HUES64 (cell line): ENCODE measurements around the gene SETD2.
"Not testable (repeated sequence)": the region's sequence is repeated elsewhere in the genome, so short reads cannot be mapped to it uniquely, and the experiment has no call there.

Experiments used
- H3K27ac ChIP-seq: 2 replicates; pipeline ENCODE4 v1.7.0; 2013; ENCODE audit warnings: low read depth, low read length, inconsistent platforms
- H3K27me3 ChIP-seq: 2 replicates; pipeline ENCODE4 v1.6.1; 2013; ENCODE audit warnings: mild to moderate bottlenecking, low read length; ENCODE audit not compliant: insufficient read depth
- H3K36me3 ChIP-seq: 2 replicates; pipeline ENCODE4 v1.6.1; 2013; ENCODE audit warnings: mild to moderate bottlenecking, low read length; ENCODE audit not compliant: insufficient read depth
- H3K4me1 ChIP-seq: 2 replicates; pipeline ENCODE4 v1.6.1; 2013; ENCODE audit warnings: mild to moderate bottlenecking, low read length, moderate library complexity; ENCODE audit not compliant: insufficient read depth
- H3K4me3 ChIP-seq: 2 replicates; pipeline ENCODE4 v1.5.1; 2013; ENCODE audit warnings: mild to moderate bottlenecking, low read length, moderate library complexity
- H3K9ac ChIP-seq: 2 replicates; pipeline ENCODE4 v1.6.1; 2013; ENCODE audit warnings: mild to moderate bottlenecking, low read depth, low read length
- H3K9me3 ChIP-seq: 2 replicates; pipeline ENCODE4 v1.6.1; 2013; ENCODE audit warnings: low read depth, low read length; ENCODE audit not compliant: insufficient read depth
- WGBS: fragments of 150-250, 120-280 bp; methylation state at CpG from one replicate; pipeline ENCODE4 v1.1.7; 2013; ENCODE audit warnings: missing lambda C conversion rate; 5-methylcytosine and 5-hydroxymethylcytosine counted together

The SETD2 gene

DNA sequence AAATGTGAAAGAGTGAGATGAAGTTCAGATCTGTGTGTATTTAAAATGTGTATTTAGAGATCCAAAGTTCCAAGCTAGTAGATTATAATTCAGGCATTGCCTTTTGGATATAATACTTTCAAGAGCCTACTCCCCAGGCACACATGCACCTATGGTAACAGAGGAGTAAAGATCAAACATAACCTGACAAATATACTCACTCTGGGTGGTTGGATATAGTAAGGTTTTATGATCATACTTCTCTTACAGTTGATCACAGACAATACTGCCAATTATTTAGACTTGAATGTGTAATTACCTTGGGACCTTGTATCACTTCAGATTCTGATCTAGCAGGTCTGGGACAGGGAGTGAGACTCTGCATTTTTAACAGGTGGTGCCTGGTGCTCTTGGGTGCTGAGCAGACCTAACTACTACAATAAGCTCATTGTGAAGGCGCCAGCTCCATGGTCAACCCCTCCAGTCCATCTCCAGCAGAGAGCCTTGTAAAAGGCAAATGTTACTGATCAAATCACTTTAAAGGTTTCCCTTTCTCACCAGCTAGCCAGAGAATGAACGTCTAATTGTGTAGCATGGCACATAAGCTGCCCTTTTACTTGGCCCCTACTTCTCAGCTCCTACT is 128.9 kb downstream of the SETD2 start:
- H3K27me3 ChIP-seq: no peaks in the 10 kb centered on the region
- no peak overlapping the region for H3K9ac ChIP-seq
- H3K4me1 ChIP-seq: no peaks in the 10 kb centered on the region
- no peak overlapping the region for H3K27ac ChIP-seq
- peaks cover 76% of the 10 kb centered on the region for H3K36me3 ChIP-seq
- H3K4me3 ChIP-seq: no peak overlapping the region
- H3K9me3 ChIP-seq: no peaks in the 10 kb centered on the region
- WGBS: 93% methylated on average over 2 of the region's 2 CpGs

DNA sequence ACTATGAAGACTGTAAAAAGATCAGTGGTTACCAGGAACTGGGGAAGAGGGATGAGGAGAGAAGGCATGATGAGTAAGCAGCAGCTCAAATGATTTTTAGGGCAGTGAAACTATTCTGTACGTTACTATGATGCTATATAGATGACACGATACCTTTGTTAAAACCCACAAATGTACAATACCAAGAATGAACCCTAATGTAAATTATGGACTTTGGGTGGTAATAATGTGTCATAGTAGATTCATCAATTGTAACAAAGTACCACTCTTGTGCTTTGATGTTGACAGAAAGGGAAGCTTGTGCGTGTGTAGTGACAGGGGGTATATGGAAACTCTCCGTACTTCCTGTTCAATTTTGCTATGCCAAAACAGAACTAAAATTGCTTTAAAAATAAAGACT is 132.9 kb downstream of the SETD2 start:
- WGBS: 82% methylated on average over 2 of the region's 4 CpGs
- H3K4me3 ChIP-seq, H3K4me1 ChIP-seq, H3K27me3 ChIP-seq, H3K9ac ChIP-seq, H3K9me3 ChIP-seq, H3K27ac ChIP-seq: not testable (repeated sequence)
- peaks cover 45% of the 10 kb centered on the region for H3K36me3 ChIP-seq

DNA sequence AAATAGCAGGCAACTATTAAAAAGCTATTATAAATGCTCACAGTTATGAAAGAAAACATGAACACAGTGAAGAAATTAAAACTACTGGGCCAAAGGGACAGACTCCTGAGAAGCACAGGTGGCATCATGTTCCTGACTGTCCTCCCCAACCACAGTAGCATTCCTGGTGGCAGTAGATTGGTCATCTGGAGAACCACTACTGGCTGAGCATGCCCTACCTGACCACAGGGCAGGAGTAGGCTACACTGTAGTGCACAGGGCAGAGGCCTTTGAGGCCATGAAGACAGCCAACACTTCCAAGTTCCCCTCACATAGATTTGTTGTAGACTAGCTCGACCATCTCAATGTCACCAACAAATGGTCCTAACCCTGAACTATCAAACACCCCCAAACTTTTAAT is 135.2 kb downstream of the SETD2 start:
- no peaks in the 10 kb centered on the region for H3K9me3 ChIP-seq
- H3K4me1 ChIP-seq: peaks cover 10% of the 10 kb centered on the region
- H3K27me3 ChIP-seq: no peaks in the 10 kb centered on the region
- H3K9ac ChIP-seq: no peak overlapping the region
- no peak overlapping the region; the same call in 1 of the 2 replicates for H3K27ac ChIP-seq
- H3K4me3 ChIP-seq: no peak overlapping the region
- 95% methylated on average over 1 of the region's 1 CpG for WGBS
- H3K36me3 ChIP-seq: peaks cover 22% of the 10 kb centered on the region

DNA sequence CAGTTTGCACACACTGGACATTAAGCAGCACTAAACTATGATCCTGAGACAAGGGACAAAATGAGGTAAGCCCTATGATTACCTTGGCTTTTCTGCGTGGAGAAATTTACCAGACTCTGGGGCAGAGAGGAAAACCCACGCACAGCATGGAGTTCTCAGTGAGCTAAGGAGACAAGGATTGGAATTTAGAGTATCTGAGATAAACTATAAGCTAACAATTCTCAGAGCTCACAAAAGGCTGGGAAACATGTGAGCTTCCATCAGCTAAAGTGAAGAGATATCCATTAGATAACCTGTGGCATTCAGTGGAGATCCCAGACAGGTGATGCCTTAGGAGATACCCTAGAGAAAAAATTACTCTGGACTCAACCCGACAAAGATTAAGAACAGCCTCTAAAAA is 135.8 kb downstream of the SETD2 start:
- WGBS: 97% methylated on average over 3 of the region's 3 CpGs
- no peak overlapping the region for H3K9ac ChIP-seq
- peaks cover 19% of the 10 kb centered on the region for H3K36me3 ChIP-seq
- no peak overlapping the region for H3K4me3 ChIP-seq
- H3K4me1 ChIP-seq: peaks cover 10% of the 10 kb centered on the region
- no peak overlapping the region for H3K27ac ChIP-seq
- H3K27me3 ChIP-seq: no peaks in the 10 kb centered on the region
- no peaks in the 10 kb centered on the region for H3K9me3 ChIP-seq

DNA sequence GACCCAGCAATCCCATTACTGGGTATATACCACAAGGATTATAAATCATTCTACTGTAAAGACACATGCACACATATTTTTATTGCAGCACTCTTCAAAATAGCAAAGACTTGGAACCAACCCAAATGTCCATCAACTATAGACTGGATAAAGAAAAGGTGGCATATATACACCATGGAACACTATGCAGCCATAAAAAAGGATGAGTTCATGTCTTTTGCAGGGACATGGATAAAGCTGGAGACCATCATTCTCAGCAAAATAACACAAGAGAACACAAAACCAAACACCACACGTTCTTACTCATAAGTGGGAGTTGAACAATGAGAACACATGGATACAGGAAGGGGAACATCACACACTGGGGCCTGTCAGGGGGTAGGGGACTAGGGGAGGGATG is 137.5 kb downstream of the SETD2 start:
- H3K4me3 ChIP-seq, H3K9me3 ChIP-seq, H3K9ac ChIP-seq, H3K27ac ChIP-seq, H3K4me1 ChIP-seq, H3K27me3 ChIP-seq: not testable (repeated sequence)
- peaks cover 10% of the 10 kb centered on the region for H3K36me3 ChIP-seq
- no CpG with 5 or more reads among the region's 1 CpG for WGBS

DNA sequence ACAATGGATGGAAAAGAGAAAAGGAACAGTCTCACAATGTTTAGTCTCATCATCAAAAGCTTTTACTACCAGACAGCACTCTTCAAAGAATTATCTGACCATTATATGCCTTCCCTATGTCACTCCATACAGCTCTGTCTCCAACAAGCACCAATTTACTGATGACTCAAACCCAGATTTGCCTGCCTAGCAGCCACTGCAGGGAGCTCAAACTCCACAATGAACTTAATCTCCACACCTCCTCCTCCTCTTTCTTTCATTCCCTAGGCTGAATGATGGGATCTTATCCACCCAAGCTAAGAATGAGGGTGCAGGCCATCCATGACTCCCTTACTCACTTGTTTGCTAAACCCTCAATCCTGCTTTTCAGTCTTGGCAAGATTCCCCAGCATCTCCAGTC is 139.0 kb downstream of the SETD2 start:
- no peaks in the 10 kb centered on the region for H3K27me3 ChIP-seq
- H3K36me3 ChIP-seq: peaks cover 3% of the 10 kb centered on the region; the same call in 1 of the 2 replicates
- no peak overlapping the region for H3K27ac ChIP-seq
- no peak overlapping the region for H3K9ac ChIP-seq
- peaks cover 10% of the 10 kb centered on the region for H3K4me1 ChIP-seq
- no peaks in the 10 kb centered on the region for H3K9me3 ChIP-seq
- H3K4me3 ChIP-seq: no peak overlapping the region

DNA sequence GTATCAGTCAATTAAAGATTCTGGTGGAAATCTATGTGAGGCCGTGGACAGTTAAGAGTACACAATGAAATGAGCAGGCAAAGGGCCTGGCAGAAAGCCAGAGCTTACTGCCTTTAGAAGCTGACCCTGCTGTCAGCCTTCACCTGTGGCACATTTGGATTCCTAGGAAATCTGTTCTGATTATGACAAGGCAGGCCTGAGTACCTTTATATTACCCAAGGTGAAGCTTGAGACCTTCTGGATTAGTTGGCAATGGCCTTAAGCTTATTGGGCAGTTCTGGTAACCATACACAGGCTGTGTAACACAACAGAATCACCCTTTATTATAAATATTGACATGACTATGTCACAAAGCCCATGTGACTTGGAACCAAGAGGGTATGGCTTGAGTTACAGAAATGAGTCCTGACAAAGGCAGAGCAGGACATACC is 141.3 kb downstream of the SETD2 start:
- no peak overlapping the region for H3K9ac ChIP-seq
- no peaks in the 10 kb centered on the region for H3K9me3 ChIP-seq
- H3K27ac ChIP-seq: no peak overlapping the region
- 91% methylated on average over 1 of the region's 1 CpG for WGBS
- H3K36me3 ChIP-seq: peaks cover 25% of the 10 kb centered on the region
- H3K4me3 ChIP-seq: no peak overlapping the region
- H3K4me1 ChIP-seq: peaks cover 10% of the 10 kb centered on the region
- no peaks in the 10 kb centered on the region for H3K27me3 ChIP-seq

DNA sequence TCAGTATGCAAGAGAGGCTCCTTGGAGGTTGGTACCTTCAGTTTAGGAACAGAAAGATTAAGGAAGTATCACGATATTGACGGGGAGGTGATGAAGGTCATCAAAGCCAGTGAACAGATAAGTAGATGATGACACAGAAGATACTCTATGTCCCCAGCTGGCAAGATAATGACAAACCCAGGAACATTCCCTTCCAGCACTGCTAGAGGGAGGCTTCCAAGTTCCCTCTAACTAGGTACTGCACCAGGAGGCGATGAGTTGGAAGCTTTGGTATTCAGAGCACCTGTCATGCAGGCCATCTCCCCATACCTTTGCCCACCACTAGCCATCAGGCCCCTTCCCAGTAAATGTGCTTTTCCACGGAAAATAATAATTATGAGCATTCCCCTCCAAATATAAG is 143.6 kb downstream of the SETD2 start:
- H3K4me1 ChIP-seq: peaks cover 19% of the 10 kb centered on the region
- H3K27me3 ChIP-seq: no peaks in the 10 kb centered on the region
- no peak overlapping the region for H3K9ac ChIP-seq
- no peaks in the 10 kb centered on the region for H3K9me3 ChIP-seq
- H3K27ac ChIP-seq: no peak overlapping the region
- peaks cover 46% of the 10 kb centered on the region for H3K36me3 ChIP-seq
- no peak overlapping the region for H3K4me3 ChIP-seq
- WGBS: 96% methylated on average over 4 of the region's 4 CpGs

DNA sequence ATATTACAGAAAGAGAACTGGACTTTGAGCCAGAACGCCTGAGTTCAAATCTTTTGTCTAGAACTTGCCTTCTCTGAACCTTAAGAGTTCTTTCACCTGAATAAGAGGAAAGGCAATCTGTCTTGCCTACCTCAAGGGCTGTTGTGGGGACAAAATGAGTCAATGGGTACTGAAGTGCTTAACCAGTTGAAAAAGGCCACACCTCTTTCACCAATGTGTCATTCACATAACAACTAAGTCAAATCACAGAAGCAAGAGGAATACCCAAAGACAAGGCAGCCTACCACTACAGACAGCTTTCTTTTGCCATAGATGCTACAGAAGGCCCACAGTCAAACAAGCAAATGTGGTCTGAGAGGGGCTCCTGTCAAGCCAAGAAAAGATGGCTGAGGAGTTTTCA is 144.7 kb downstream of the SETD2 start:
- Histone ChIP-seq H3K4me3 (no peak overlapping the region), H3K9ac (no peak overlapping the region), H3K9me3 (no peaks in the 10 kb centered on the region), H3K4me1 (peaks cover 12% of the 10 kb centered on the region), H3K27ac (no peak overlapping the region), H3K36me3 (peaks cover 48% of the 10 kb centered on the region), H3K27me3 (no peaks in the 10 kb centered on the region)
- 92% methylated on average over 1 of the region's 1 CpG for WGBS

DNA sequence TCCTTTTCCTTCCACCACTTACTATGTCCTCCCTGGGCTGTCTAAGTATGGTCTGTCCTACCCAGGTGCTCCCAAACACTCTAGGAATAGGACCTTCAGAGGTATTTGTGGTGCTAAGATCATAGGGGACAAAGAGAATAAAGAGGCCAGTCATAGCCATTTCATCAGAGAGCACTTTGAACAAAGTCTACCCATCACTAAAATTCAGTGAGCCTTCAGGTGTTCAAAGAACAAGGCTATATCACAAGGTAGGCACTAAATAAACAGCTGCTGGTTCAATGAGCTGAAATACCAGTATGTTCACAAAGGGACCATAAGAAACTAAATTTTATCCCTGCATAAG is 145.7 kb downstream of the SETD2 start:
- Histone ChIP-seq H3K4me1 (peaks cover 12% of the 10 kb centered on the region), H3K27me3 (no peaks in the 10 kb centered on the region), H3K9me3 (no peaks in the 10 kb centered on the region), H3K9ac (no peak overlapping the region), H3K36me3 (peaks cover 48% of the 10 kb centered on the region), H3K27ac (no peak overlapping the region), H3K4me3 (no peak overlapping the region)

DNA sequence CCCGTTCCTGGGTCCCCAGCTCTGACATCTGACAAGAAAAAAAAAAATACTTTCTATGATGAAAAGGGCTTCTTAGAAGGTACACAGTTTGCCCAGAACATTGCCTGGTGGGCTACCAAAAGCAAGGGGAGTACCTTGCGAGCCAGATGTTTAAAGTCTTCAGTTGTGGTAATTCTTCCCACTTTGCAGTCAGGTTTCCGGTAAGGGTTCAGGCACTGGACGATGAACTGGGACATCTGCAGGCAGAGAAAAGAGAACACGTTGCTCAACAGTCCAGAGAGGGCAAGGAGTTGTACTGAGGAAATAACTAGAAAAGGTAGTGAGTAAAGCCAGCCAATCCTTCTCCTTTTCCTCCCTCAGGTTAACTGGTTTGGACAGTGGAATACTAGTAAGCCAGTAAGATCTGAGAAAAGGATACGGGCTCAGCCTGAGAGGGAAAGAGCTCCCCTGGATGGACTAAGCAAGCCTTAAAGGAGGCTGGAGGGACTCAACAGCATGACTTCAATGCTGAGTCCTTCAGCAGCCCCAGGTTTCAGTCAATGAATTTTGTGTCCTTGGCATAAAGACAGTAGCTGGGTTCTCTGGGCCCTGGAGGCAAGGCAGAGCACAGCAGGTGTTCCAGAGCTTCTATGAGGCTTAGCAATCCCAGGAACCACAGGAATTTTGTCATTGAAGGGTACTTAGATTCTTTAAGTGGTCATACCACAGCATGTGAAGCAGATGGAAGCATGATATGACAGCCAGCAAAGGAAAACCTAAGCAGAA is 146.2 kb downstream of the SETD2 start:
- peaks cover 12% of the 10 kb centered on the region for H3K4me1 ChIP-seq
- no peak overlapping the region for H3K9ac ChIP-seq
- no peak overlapping the region for H3K27ac ChIP-seq
- H3K4me3 ChIP-seq: no peak overlapping the region
- H3K9me3 ChIP-seq: no peaks in the 10 kb centered on the region
- no peaks in the 10 kb centered on the region for H3K27me3 ChIP-seq
- H3K36me3 ChIP-seq: peaks cover 48% of the 10 kb centered on the region
- 95% methylated on average over 5 of the region's 6 CpGs for whole genome bisulfite sequencing
